ENCODE results near the gene ERBB4. TPM values are rescaled to one million over a fixed set of nuclear protein-coding genes. Genes with fewer than 3 reads are reported as not detected.
"Not testable (repeated sequence)": the region's sequence is repeated elsewhere in the genome, so short reads cannot be mapped to it uniquely, and the experiment has no call there.

The ERBB4 gene
- total RNA-seq, 1 donor from 2014 or later: 12.4 TPM

GRCh38 chr2:212532087-212532486 lies 6.5 kb downstream of the ERBB4 start:
- ATAC-seq (no peak), DNase-seq (ENCODE audit: missing footprints) (no peak)
- intact Hi-C loops (cut with DNase I): loop anchor here (10.0 kb wide), 2 partner anchors 187 to 377 kb away; no protein-coding TSS in a partner anchor

- ATAC-seq (no peak), DNase-seq (ENCODE audit: missing footprints) (no peak)
- intact Hi-C loops (cut with DNase I): loop anchor here (10.0 kb wide), 2 partner anchors 187 to 377 kb away; no protein-coding TSS in a partner anchor
Measured at GRCh38 chr2:212531499-212531898, 7.1 kb downstream of the ERBB4 start.

GRCh38 chr2:212530991-212531390 lies 7.6 kb downstream of the ERBB4 start:
- no peak for ATAC-seq
- DNase-seq (ENCODE audit: missing footprints): no peak
- intact Hi-C loops (cut with DNase I): loop anchor here (10.0 kb wide), 2 partner anchors 186 to 376 kb away; no protein-coding TSS in a partner anchor

- DNase-seq (ENCODE audit: missing footprints): no peak
- no peak for ATAC-seq
- intact Hi-C loops (cut with DNase I): loop anchor here (10.0 kb wide), 2 partner anchors 186 to 376 kb away; no protein-coding TSS in a partner anchor
Measured at GRCh38 chr2:212530373-212530772, 8.2 kb downstream of the ERBB4 start.

DNA sequence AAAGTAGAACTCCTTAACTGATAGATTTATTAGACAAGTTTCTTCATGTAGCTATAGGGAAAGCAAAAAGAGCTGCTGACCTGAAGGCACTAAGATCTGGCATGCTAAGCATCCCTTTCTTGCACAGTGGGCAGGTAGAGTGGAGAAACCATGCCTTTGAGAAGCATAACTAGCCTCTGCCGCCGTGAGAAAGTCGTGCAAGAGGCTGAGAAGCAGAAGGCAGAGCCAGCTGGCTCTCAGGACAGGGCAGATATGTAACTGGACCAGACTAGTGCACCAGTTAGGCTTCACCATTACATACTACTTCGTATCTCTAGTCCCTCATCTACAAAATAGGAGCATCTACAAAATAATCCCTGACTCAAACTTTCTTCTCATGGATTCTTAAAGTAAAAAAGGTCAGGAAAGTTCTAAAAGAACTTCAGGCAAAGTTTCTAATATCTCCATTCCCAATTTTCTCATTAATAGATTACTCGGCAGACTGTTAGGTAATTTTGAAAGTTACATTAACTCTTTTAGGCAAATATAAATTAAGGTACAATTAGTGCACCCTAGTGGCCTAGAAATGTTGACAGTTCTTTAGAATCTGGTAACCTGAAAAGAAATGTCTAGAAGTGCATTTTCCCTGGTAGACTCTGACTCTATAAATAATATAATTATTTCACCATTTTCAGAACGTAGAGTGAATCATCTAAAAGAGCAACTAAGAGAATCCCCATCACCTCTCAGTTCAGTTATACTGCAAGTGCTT lies 10.3 kb downstream of the ERBB4 start:
- DNase-seq (ENCODE audit: missing footprints) (no peak), ATAC-seq (peak; percentile 60)
- intact Hi-C loops (cut with DNase I): no loop called here

DNA sequence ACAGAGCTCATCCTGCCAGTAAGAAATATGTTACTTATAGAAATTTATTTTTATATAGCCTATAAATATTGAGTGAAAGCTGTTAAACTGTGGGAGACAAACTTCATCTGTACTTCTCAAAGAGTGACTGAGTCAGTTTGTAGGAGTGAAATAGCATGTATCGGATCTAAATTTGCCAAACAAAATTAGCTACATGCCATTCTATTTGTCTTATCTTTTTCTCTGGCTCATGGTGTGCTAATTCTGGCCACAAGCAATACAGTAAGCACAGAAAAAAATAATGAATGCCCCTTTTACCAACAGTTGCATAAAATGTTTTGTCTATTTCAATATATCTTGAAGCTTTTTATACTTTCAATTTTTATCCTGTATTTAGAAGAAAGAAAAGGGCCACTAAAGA lies 12.5 kb downstream of the ERBB4 start:
- no peak for ATAC-seq
- intact Hi-C loops (cut with DNase I): no loop called here
- no peak for DNase-seq (ENCODE audit: missing footprints)

- DNase-seq (ENCODE audit: missing footprints) (no peak), ATAC-seq (no peak)
- intact Hi-C loops (cut with DNase I): no loop called here
Measured at GRCh38 chr2:212523756-212524155, 14.8 kb downstream of the ERBB4 start.

DNA sequence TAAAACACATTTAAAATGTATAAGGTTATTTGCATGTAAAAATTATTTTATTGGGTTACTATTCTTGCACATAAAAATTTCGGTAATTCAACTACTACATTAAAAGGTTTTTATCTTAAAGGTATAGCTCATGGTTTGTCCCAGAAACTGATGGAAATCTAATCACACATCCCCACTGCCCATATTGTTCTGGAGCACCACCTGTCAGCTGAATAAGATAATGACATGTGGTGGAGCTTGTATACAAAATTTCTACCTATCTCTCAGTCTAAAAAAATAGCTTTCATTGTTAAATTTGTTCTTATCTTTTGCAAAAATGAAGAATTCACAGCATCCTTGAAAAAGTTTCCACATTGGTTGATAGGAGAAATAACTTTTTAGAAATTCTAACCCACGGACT lies 18.3 kb downstream of the ERBB4 start:
- no peak for ATAC-seq
- DNase-seq (ENCODE audit: missing footprints): no peak
- intact Hi-C loops (cut with DNase I): no loop called here

DNA sequence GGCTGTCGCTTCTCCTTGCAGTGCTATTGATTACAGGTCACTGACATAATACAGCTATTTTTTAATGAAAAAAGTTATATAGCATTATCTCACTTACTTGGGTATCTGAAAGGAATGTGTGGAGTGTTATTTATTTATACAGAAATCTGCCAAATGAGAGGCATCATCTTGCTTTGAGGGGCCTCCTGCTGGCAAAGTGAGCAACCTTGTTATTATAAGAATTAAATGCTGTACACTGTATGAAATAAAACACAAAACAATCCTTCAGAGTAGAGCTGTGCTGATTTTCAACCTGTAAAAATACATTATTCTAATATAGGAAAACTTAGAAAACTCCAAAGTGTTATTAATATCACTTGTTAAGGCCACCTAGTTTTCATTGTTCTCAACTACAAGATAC lies 20.9 kb downstream of the ERBB4 start:
- DNase-seq (ENCODE audit: missing footprints) (no peak), ATAC-seq (no peak)
- intact Hi-C loops (cut with DNase I): no loop called here

DNA sequence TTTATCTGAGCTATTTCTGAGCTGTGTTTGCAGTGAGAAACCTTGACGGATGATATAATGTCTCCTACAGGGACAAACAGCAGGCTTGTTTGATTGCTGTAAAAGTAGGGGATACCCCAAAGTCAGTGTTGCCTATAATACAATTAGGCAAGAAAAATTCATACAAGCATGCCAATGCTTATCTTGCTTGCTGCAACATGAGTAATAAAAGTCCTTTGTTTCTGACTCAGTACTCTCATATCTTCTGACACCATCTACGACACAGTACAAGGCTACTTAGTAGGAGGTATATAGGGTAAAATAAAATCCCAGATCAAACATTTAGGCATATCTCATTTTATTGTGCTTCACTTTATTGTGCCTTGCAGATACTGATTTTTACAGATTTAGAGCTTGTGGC lies 33.0 kb downstream of the ERBB4 start:
- no peak for ATAC-seq
- intact Hi-C loops (cut with DNase I): no loop called here

DNA sequence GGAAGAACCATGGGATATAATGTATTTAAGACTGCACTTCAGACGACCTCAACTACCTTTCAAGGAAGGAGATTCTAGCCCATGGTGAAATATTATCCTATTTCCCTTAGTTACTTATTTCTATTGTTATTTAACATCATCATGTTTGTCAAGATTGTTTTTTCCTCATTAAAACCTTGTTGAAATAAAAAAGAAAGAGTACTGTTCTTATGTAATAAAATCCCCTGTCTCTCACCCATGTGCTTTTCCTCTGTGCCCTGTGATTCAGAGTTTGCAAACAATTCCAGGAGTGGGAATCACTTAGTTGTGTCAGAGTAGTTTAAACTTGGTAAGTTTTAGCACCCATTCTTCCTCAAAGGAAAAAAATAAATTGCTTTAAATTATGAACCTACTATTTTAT lies 43.6 kb downstream of the ERBB4 start:
- no peak for ATAC-seq
- no peak for DNase-seq (ENCODE audit: missing footprints)
- intact Hi-C loops (cut with DNase I): no loop called here

More for the DNA sequence above, 33.0 kb downstream of the ERBB4 start:
- no peak for DNase-seq (ENCODE audit: missing footprints)

- DNase-seq (ENCODE audit: missing footprints) (no peak), ATAC-seq (no peak)
- intact Hi-C loops (cut with DNase I): no loop called here
Measured at GRCh38 chr2:212494418-212495020, 44.1 kb downstream of the ERBB4 start.

GRCh38 chr2:212489719-212490346 lies 48.8 kb downstream of the ERBB4 start:
- intact Hi-C loops (cut with DNase I): no loop called here
- DNase-seq (ENCODE audit: missing footprints): no peak
- no peak for ATAC-seq

DNA sequence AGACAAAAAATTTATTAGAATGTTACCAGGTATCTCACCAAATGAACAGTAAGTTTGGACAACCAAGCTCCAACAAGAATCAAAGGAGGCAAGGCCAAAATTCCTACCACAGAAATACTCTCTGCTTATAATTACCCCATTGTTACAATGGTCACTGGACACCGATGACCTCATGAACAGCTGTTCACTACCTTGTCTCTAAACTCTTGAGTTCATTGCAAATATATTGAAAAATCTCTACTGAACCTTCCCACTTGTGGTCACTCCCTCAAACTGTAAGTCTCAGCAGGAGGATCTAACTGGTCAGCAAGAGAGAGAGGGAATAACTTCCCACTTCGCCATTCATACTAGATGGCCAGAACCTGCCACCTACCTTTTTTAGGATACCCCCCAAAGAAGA lies 50.0 kb downstream of the ERBB4 start:
- no peak for ATAC-seq
- intact Hi-C loops (cut with DNase I): no loop called here
- DNase-seq (ENCODE audit: missing footprints): no peak

DNA sequence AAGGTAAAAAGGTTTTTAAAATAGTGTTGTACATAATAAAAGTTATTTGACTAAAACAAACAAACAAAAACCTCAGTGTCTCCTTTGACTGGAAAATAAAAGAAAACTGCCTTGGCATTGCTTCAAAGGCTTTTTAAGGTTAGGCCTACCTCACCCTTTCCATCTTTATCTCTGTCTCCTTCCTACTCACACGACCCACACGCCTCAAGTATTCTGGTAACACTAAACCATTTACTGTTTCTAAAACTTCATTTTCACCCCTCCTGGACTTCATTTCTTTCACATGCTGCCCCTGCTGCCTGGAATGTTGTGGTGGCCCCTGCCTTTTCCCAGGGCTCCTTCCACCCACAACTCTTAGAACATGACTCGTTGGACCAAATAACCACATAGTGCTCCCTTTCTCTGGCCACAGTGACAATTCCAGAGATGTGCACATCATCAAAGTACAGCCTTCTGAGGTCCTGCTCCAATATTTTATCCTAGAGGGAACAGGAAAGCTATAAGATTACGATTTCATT lies 54.0 kb downstream of the ERBB4 start:
- ATAC-seq (no peak), DNase-seq (ENCODE audit: missing footprints) (no peak)
- intact Hi-C loops (cut with DNase I): no loop called here

DNA sequence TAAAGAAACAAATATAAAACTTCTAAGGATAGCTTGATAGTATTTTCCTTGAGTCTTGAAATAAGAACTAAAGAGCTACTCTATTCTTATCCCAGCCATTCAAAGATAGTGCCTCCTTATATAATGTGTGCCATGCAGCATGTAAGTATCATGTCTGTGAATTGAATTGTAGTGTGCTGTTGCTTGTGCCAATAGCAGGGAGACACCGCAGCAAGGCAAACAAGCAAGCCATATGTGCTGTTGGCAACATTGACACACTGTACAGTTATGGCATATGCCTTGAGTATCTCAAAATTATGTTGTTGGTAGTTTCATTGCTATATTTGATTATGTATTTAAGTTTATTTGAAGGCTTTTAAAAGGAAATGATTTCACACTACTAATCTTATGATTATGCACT lies 58.2 kb downstream of the ERBB4 start:
- DNase-seq (ENCODE audit: missing footprints) (no peak), ATAC-seq (no peak)
- intact Hi-C loops (cut with DNase I): no loop called here

DNA sequence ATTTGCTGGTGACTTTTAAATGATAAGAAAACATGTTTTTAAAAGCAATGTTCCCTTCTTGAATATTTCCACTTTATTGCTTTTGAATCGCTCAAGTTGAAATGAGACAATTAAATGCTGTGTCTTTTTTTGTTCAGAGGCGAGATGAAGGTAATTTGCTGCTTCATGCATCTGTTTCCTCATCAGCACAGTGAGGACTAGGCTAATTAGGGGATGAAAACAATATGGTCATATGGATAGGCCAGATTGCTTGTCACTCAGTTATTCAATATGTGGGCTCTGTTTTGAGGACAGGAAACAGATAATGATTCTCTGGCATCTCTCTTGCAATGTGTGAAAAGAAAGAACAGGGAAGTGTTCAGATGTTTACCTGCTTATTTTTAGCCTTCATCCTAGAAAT lies 61.0 kb downstream of the ERBB4 start:
- intact Hi-C loops (cut with DNase I): no loop called here
- ATAC-seq (no peak), DNase-seq (ENCODE audit: missing footprints) (no peak)

DNA sequence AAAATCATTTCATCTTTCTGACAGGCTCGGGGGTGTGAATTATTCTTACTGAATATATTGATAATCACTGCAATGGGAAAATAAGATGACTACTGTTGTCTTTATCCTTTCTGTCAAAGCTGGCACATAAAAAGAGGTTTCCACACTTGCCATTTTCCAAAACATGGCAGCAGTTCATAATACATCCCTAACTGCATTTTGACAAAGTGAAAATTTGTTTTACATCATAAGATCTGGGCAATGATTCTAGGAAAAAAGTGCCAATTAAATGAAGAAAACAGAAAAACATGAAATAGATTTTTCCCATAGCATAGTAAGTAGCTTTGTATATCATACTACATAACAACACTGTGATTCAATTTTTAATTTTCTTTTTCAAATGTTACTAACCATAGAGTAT lies 65.4 kb downstream of the ERBB4 start:
- intact Hi-C loops (cut with DNase I): no loop called here
- no peak for DNase-seq (ENCODE audit: missing footprints)
- no peak for ATAC-seq

DNA sequence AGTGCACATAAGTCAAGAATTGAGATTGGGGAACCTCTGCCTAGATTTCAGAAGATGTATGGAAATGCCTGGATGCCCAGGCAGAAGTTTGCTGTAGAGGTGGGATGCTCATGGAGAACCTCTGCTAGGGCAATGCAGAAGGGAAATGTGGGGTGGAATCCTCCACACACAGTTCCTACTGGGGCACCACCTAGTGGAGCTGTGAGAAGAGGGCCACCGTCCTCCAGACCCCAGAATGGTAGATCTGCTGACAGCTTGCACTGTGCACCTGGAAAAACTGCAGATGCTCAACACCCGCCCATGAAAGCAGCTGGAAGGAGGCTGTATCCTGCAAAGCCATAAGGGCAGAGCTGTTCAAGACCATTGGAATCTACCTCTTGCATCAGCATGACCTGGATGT lies 71.1 kb downstream of the ERBB4 start:
- ATAC-seq: not testable (repeated sequence)

GRCh38 chr2:212465456-212465855 lies 73.1 kb downstream of the ERBB4 start:
- ATAC-seq (no peak), DNase-seq (ENCODE audit: missing footprints) (no peak)
- intact Hi-C loops (cut with DNase I): no loop called here

More for the DNA sequence above, 71.1 kb downstream of the ERBB4 start:
- intact Hi-C loops (cut with DNase I); DNase-seq (ENCODE audit: missing footprints): not testable (repeated sequence)

Measured in Right ventricle myocardium inferior (tissue), 1 donor.